Activated CD8-positive, alpha-beta T cell treated with anti-CD3 and anti-CD28 coated beads for 36 hours (primary cell): ENCODE data around the gene FAN1. TPM values are rescaled to one million over a fixed set of nuclear protein-coding genes. Genes with fewer than 3 reads are reported as not detected.

Source experiments
- ATAC-seq: fragments of 200-7000 bp; cut with Tn5 transposase; one replicate; pipeline ENCODE4 v1.10.0; 2021; ENCODE audit warnings: mild to moderate bottlenecking, moderate library complexity
- CTCF ChIA-PET: fragments of 350-600 bp; sonication (Branson Sonifier 250); formaldehyde crosslinking; loops from one replicate; lab custom pipeline; 2021; ENCODE audit warnings: antibody characterized with exemption; lab: Charles Lee
- POLR2A ChIA-PET: fragments of 350-600 bp; sonication (Branson Sonifier 250); formaldehyde crosslinking; loops from one replicate; lab custom pipeline; 2021; ENCODE audit warnings: antibody characterized with exemption; lab: Charles Lee
- DNase-seq: peaks from one replicate; pipeline ENCODE4 v3.0.0-alpha.2; 2020
- H3K27ac Mint-ChIP-seq: one replicate; pipeline ENCODE4 v1.8.0; 2021; ENCODE audit warnings: mild to moderate bottlenecking, mixed read lengths
- H3K27me3 Mint-ChIP-seq: one replicate; pipeline ENCODE4 v1.8.0; 2021; ENCODE audit warnings: mixed read lengths
- H3K36me3 Mint-ChIP-seq: one replicate; pipeline ENCODE4 v1.8.0; 2021; ENCODE audit warnings: low read depth, mixed read lengths
- H3K4me1 Mint-ChIP-seq: one replicate; pipeline ENCODE4 v1.8.0; 2021; ENCODE audit warnings: low read depth, mixed read lengths
- H3K4me3 Mint-ChIP-seq: one replicate; pipeline ENCODE4 v1.8.0; 2021; ENCODE audit warnings: mild to moderate bottlenecking, moderate library complexity, mixed read lengths
- H3K9me3 Mint-ChIP-seq: one replicate; pipeline ENCODE4 v1.8.0; 2021; ENCODE audit warnings: mixed read lengths
- CTCF ChIP-seq: fragments of 200-600 bp; IDR thresholded peaks from one replicate; pipeline ENCODE4 v1.8.0; 2022; ENCODE audit warnings: antibody characterized with exemption, mild to moderate bottlenecking
- intact Hi-C: fragments of 100-400 bp; cut with micrococcal nuclease; formaldehyde crosslinking; loops from one replicate; pipeline ENCODE4 v1.10.0; 2022
- total RNA-seq, 2 experiments: library from RNA; stranded (reverse); gene quantifications; one replicate each; pipeline ENCODE4 v1.2.3, GENCODE V29; 2021

FAN1 gene
- total RNA-seq, 2 experiments from 2014 or later = 12.0 to 15.7 TPM

GRCh38 chr15:30927148-30927761, 23.5 kb downstream of the FAN1 start:
- ATAC-seq (no peak), DNase-seq (no peak)
- ChIA-PET POLR2A (no interaction called here), CTCF (no interaction called here)
- H3K9me3 Mint-ChIP-seq = no peaks in the 10 kb centered on the region
- no peak overlapping the region for H3K27ac Mint-ChIP-seq
- intact Hi-C loops = no loop called here
- H3K4me1 Mint-ChIP-seq = peaks cover under 1% of the 10 kb centered on the region
- H3K36me3 Mint-ChIP-seq = peaks cover 33% of the 10 kb centered on the region
- no peak overlapping the region for H3K4me3 Mint-ChIP-seq
- no peaks in the 10 kb centered on the region for H3K27me3 Mint-ChIP-seq
- TF ChIP-seq CTCF = no peak

DNA sequence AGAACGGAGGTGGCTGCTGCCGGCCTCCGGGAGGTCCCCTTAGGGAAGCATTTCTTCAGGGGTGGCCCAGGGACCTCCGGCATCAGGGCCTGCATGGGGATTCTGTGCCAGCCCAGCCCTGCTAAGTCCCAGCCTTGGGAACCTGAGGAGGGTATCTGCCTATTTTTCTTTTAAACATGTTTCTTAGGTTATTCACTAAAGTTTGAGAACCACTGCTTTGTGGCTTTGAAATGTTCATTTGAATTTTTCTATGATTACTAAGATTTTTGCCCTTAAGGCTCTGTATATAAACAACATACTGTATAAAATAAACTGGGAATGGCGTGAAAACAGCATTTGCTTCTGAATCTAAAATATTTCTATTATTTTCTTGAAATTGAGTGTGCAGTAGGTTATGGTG, 24.4 kb downstream of the FAN1 start:
- no peak overlapping the region for H3K4me3 Mint-ChIP-seq
- intact Hi-C loops = no loop called here
- ATAC-seq = no peak
- H3K4me1 Mint-ChIP-seq = peaks cover 5% of the 10 kb centered on the region
- H3K36me3 Mint-ChIP-seq = peaks cover 36% of the 10 kb centered on the region
- DNase-seq = no peak
- H3K9me3 Mint-ChIP-seq = no peaks in the 10 kb centered on the region
- H3K27me3 Mint-ChIP-seq = no peaks in the 10 kb centered on the region
- no peak overlapping the region for H3K27ac Mint-ChIP-seq
- no peak for TF ChIP-seq CTCF
- POLR2A ChIA-PET = no interaction called here
- CTCF ChIA-PET = no interaction called here

DNA sequence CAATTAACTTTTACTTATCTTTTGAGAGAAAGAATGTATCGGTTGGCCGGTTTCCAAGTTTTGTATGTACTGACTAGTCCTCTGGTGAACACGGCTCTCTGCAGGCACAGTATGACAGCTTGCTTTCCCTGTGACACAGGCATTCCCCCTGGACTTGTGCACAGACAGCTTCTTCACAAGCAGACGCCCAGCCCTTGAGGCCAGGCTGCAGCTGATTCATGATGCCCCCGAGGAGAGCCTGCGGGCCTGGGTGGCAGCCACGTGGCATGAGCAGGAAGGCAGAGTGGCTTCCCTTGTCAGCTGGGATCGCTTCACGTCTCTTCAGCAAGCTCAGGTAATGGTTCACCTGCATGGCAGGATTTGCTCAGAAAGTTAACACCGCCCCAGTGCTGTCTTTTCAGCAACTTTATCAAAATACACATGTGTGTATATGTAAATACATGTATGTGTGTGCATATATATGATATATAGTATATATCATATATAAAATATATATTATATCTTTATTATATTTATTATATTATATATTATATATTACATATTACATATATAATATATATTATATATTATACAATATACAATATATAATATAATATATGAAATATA, 25.5 kb downstream of the FAN1 start:
- intact Hi-C loops = no loop called here
- ChIA-PET POLR2A (no interaction called here), CTCF (interaction anchor here (1.0 kb wide), 1 partner anchor 11 kb away, joined by 3 read pairs; no protein-coding TSS in a partner anchor)
- Mint-ChIP-seq H3K36me3 (peaks cover 38% of the 10 kb centered on the region), H3K4me1 (peaks cover 9% of the 10 kb centered on the region), H3K27ac (no peak overlapping the region), H3K9me3 (no peaks in the 10 kb centered on the region), H3K27me3 (no peaks in the 10 kb centered on the region), H3K4me3 (no peak overlapping the region)
- DNase-seq (no peak), ATAC-seq (no peak)
- no peak for TF ChIP-seq CTCF

- DNase-seq (no peak), ATAC-seq (no peak)
- Mint-ChIP-seq H3K9me3 (no peaks in the 10 kb centered on the region), H3K27me3 (no peaks in the 10 kb centered on the region), H3K36me3 (peaks cover 38% of the 10 kb centered on the region), H3K4me1 (peaks cover 9% of the 10 kb centered on the region), H3K27ac (no peak overlapping the region), H3K4me3 (no peak overlapping the region)
- ChIA-PET CTCF (no interaction called here), POLR2A (no interaction called here)
- intact Hi-C loops = no loop called here
- no peak for TF ChIP-seq CTCF
Observed at GRCh38 chr15:30929982-30930381, 26.3 kb downstream of the FAN1 start.

- H3K4me1 Mint-ChIP-seq = peaks cover 9% of the 10 kb centered on the region
- no peaks in the 10 kb centered on the region for H3K27me3 Mint-ChIP-seq
- no peak overlapping the region for H3K27ac Mint-ChIP-seq
- no peaks in the 10 kb centered on the region for H3K9me3 Mint-ChIP-seq
- TF ChIP-seq CTCF = no peak
- no peak for DNase-seq
- ATAC-seq = no peak
- H3K4me3 Mint-ChIP-seq = no peak overlapping the region
- ChIA-PET POLR2A (no interaction called here), CTCF (no interaction called here)
- peaks cover 39% of the 10 kb centered on the region for H3K36me3 Mint-ChIP-seq
- intact Hi-C loops = no loop called here
Observed at GRCh38 chr15:30930422-30930821, 26.7 kb downstream of the FAN1 start.
